ENCODE data around the gene CSPG5.

The CSPG5 gene

GRCh38 chr3:47527952-47528725 is 50.5 kb downstream of the CSPG5 start:
- TF ChIP-seq, protein P1, sequence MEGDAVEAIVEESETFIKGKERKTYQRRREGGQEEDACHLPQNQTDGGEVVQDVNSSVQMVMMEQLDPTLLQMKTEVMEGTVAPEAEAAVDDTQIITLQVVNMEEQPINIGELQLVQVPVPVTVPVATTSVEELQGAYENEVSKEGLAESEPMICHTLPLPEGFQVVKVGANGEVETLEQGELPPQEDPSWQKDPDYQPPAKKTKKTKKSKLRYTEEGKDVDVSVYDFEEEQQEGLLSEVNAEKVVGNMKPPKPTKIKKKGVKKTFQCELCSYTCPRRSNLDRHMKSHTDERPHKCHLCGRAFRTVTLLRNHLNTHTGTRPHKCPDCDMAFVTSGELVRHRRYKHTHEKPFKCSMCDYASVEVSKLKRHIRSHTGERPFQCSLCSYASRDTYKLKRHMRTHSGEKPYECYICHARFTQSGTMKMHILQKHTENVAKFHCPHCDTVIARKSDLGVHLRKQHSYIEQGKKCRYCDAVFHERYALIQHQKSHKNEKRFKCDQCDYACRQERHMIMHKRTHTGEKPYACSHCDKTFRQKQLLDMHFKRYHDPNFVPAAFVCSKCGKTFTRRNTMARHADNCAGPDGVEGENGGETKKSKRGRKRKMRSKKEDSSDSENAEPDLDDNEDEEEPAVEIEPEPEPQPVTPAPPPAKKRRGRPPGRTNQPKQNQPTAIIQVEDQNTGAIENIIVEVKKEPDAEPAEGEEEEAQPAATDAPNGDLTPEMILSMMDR (IDR thresholded peaks at IDR 0.05; ENCODE audit: low read depth, low read length) = no peak
- no peak overlapping the region for H3K4me3 ChIP-seq (replicated peaks in 1 of 2; ENCODE audit: low read depth in 2 of 2, low read length in 2 of 2)
- peak in 1 of 2 donors; percentile 19 for DNase-seq (ENCODE audit: low read depth in 2 of 2)

DNA sequence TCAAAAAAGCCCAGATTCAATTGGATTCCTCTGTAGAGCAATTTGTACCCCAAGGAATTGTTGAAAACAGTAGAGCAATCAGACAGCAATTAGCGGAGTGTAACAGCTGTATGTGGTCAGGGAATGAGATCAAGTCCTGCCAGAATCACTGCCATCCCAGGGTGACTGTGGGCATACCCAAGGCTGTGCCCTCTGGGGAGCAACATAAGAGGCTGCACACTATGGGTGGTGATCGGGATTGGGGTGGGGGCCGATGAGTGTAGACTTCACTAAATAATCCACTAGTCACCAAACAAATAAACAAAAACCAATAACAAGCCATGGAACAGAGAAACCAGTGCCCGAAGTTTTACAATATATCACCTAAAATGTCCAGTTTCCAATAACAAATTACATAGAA is 53.0 kb downstream of the CSPG5 start:
- TF ChIP-seq, protein P1 (IDR thresholded peaks at IDR 0.05; ENCODE audit: low read depth, low read length) = no peak
- no peak overlapping the region for H3K4me3 ChIP-seq (replicated peaks in 1 of 2; ENCODE audit: low read depth in 2 of 2, low read length in 2 of 2)
- DNase-seq (ENCODE audit: low read depth in 2 of 2) = no peak

DNA sequence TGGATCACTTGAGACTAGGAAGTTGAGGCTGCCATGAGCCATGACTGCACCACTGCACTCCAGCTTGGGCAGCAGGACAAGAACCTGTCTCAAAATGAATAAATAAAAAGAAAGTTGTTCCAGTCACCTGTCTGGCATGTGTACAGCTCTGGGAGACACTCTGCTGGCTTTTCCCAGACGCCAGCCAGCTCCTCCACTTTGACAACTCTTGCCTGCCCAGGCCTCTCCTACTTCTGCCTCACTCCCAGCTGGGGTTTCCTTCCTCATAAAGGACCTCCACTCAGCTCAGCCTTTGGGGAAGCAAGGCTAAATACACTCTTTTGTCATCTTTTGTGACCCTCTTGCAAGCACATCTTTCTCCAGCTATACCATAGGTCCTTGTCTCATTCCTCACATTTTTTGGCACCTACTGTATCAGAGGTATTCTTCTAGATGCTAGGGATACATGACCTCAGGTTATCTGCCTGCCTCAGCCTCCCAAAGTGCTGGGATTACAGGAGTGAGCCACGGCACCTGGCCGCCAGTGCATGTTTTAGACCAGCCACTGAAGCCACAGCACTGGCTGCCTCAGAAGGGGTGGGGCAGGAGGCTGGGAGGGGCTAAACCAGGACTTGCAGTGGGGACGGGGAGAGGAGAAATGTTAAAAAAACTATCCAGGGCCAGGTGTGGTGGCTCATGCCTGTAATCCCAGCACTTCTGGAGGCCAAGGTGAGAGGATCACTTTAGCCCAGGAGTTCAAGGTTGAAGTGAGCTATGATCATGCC is 55.2 kb downstream of the CSPG5 start:
- no peak for DNase-seq (ENCODE audit: low read depth in 2 of 2)
- TF ChIP-seq, protein P1 (IDR thresholded peaks at IDR 0.05; ENCODE audit: low read depth, low read length) = no peak
- no peak overlapping the region for H3K4me3 ChIP-seq (replicated peaks in 1 of 2; ENCODE audit: low read depth in 2 of 2, low read length in 2 of 2)

DNA sequence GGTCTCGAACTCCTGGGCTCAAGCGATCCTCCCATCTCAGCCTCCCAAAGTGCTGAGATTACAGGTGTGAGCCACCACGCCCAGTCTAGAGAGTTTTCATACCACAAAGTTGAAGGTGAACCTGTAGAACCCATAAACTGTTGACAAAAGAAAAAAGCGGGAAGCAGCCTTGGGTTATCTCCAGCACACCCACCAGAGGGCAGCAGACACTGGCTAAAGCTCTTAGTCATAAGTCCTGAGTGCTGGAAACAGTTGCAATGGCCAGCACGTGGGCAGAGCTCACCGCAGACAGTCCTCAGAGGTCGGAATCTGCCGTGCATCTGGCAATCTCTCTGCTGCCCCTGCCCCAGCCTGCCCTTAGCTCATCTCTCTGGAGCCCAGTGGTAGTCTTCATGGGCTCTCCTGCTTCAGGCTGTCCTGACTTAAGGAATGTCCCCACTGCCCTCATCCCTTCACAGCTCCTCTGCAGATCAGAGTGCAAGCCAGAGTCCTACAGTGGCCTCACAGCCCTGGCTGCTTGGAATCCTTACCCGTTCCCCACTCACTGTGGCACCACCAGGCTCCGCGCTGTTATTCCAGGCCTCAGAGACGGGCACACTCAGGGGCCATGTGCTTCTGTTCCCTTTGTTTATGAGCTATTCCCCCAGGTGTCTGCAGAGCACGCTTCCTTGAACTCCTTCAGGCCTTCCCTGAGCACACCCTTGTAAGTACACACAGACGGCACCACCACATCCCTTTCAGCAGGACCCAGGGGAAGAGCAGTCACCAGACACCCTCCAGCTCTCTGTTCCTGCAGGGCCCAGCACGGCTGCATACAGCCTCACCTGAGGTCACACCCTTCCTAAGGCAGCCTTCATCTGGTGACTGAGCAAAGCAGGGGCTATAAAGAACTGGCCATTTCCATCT is 56.3 kb downstream of the CSPG5 start:
- TF ChIP-seq, protein P1 (IDR thresholded peaks at IDR 0.05; ENCODE audit: low read depth, low read length) = peak; percentile 81
- peak; percentile 91 to 93 for DNase-seq (ENCODE audit: low read depth in 2 of 2)
- no peak overlapping the region for H3K4me3 ChIP-seq (replicated peaks in 1 of 2; ENCODE audit: low read depth in 2 of 2, low read length in 2 of 2)

DNA sequence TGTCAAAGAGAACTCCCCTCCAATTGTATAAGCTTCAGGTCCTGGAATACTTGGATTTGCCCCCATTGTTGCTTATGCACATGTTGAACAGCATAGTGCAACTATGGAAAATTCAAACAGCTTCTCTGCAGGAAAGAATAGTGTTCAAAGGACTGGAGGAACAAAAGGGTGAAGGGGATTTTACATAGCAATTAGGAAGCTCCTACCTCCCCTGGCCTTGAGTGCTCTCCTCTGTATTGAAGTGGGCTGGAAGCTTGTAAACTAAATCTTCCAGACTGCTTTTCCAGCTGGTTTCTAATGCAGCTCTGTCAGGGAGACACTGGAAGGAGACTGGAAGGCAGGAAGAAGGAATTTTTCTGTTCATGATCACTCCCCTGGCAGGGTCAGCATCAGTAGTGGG is 57.9 kb downstream of the CSPG5 start:
- no peak overlapping the region for H3K4me3 ChIP-seq (replicated peaks in 1 of 2; ENCODE audit: low read depth in 2 of 2, low read length in 2 of 2)
- TF ChIP-seq, protein P1 (IDR thresholded peaks at IDR 0.05; ENCODE audit: low read depth, low read length) = no peak
- no peak for DNase-seq (ENCODE audit: low read depth in 2 of 2)

- no peak for DNase-seq (ENCODE audit: low read depth in 2 of 2)
- no peak overlapping the region for H3K4me3 ChIP-seq (replicated peaks in 1 of 2; ENCODE audit: low read depth in 2 of 2, low read length in 2 of 2)
- TF ChIP-seq, protein P1 (IDR thresholded peaks at IDR 0.05; ENCODE audit: low read depth, low read length) = no peak
Measured at GRCh38 chr3:47517937-47518336, 60.7 kb downstream of the CSPG5 start.
